ENCODE measurements around the gene MAPKAPK2.
A peak's percentile ranks its signal among the peaks of the same experiment; 100 is the strongest.

Gene MAPKAPK2

GRCh38 chr1:206685334-206685768, 646 bp downstream of the MAPKAPK2 start:
- DNase-seq, result no peak

- peak; percentile 48 for DNase-seq
Measured at GRCh38 chr1:206685769-206686477, 1.2 kb downstream of the MAPKAPK2 start.

- DNase-seq, result no peak
Measured at GRCh38 chr1:206686478-206687249, 2.0 kb downstream of the MAPKAPK2 start.

GRCh38 chr1:206687251-206687914, 2.7 kb downstream of the MAPKAPK2 start:
- DNase-seq, result no peak

DNA sequence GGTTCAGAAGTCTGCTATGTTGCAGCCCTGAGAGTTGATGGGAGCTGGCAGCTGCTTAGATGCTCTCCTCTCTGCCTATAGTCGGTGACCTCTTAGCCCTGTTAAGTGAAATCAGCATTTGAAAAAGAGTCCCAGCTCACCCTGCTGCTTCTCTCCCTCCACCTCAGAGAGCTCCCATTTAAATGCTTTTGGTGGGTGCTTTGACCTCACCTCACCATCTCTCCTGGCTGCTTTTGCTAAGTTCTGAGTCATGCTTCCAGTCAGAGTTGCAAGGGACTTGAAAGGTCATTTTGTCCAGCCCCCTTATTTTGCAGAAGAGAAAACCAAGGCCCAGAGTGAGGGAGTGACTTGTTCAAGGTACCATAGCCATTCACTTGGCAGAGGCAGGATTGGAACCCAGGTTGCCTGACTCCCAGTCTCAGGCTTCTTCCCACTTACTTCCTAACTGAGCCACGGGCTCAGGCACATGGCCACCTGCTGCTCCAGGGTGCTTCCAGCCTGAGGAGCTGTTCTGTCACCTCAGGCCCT, 3.3 kb downstream of the MAPKAPK2 start:
- DNase-seq, result no peak

GRCh38 chr1:206690516-206690915, 5.8 kb downstream of the MAPKAPK2 start:
- DNase-seq, result no peak

GRCh38 chr1:206691604-206692003, 6.9 kb downstream of the MAPKAPK2 start:
- DNase-seq, result no peak

DNA sequence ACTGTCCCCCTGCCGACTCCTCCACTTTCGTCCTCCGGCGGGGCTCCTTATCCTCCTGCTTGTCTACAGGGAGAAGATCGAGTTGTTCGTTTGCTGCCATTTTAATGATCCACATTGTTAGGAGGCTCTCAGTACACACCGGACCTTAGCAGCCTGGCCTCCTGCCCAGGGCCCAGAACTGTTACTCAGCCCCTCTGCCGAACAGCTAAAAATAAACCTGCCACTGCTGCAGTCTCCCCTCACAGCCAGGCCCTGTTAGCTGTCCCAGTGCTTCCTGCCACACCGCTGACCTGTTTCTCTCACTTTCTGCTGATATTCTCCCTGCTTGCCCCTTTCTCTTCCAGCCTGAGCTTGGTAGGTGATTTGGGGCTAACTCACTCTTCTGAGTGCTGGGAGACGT, 8.3 kb downstream of the MAPKAPK2 start:
- DNase-seq, result peak; percentile 25

GRCh38 chr1:206693592-206693991, 8.9 kb downstream of the MAPKAPK2 start:
- DNase-seq, result no peak

- DNase-seq, result no peak
Measured at GRCh38 chr1:206694171-206695124, 9.7 kb downstream of the MAPKAPK2 start.

GRCh38 chr1:206695733-206696132, 11.0 kb downstream of the MAPKAPK2 start:
- no peak for DNase-seq

- no peak for DNase-seq
Measured at GRCh38 chr1:206696812-206697585, 12.3 kb downstream of the MAPKAPK2 start.

DNA sequence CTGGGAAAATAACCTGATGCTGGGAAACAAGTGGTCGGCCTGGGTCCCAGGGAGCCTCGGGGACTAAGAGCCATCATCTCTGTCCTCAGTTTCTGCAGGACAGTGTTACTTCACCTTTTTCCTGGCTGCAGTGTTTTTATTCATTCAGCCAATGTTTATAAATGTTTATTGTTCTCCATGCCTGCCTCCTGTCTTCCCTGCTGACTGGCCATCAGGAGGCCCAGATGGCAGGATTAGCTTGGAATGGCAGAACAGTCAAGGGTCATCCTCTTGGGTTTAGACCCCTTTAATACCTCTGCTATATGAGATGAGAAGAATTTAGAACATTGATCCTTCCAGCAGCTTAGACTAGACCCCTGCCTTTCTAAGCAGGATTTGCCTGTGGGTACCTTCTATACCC, 13.3 kb downstream of the MAPKAPK2 start:
- no peak for DNase-seq

- no peak for DNase-seq
Measured at GRCh38 chr1:206699000-206699586, 14.4 kb downstream of the MAPKAPK2 start.

DNA sequence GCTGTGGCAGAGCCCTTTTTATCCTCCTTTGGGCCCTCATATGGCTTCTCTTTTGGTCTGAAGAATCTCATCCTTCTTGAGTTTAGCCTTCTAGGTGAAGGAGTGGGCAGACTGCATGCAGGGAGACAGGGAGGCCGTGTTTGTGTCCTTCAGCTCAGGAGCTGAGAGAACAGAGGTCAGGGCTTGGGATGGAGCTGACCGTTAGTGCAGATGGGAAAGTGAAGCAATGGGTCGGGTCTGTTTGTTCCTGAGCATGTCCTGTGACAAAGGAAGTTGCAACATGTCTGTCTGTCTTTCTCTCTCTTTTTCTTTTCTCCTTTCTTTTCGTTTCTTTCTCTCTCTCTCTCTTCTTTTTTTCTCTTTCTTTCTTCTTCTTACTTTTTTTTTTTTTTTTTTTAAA, 14.9 kb downstream of the MAPKAPK2 start:
- DNase-seq, result no peak

DNA sequence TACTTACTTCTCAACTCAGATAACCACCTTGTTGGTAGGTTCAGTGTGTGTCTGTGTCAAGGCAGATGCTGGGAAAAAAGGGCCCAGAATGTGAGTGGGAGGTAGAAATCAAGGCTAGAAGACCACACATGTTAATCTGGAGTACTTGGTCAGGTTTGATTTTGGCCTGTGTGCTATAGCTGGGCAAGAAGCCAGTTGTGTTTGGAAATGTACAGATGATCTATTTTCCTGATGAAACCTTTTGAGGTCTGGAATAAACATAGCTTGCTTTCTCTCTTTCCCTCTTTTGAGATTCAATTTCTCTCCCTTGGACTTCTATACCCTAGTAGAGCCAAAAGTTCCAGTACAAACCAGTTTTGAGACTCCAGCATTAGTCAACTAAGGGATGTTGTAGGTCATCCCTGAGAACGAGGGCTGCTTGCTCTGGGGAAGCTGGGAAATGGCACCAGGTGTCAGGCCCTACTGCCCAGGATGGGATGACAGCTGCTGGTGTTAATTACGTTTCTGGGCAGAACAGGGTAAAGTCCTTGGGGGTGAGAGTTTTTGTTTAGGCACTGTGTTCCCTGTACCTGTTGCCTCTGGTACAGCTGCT, 15.8 kb downstream of the MAPKAPK2 start:
- no peak for DNase-seq

DNA sequence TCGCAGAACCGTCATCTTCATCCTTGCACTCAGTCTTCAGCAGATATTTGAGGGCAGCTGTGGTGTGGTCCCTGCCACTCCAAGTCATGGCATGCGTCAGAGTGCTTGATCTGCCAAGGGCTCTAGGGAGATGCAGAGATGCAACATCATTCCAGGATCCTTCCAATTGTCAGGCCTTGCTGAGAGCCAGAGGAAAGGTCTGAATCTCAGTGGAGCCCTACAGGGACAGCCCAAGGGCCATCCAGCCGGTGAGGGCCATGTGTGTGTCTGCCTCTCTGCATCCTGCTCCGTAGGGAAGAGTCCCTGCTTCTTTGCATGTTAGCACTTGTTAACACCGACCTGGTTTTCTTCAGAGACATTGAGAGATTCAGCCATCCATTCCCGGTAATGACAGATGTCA, 17.6 kb downstream of the MAPKAPK2 start:
- no peak for DNase-seq

DNA sequence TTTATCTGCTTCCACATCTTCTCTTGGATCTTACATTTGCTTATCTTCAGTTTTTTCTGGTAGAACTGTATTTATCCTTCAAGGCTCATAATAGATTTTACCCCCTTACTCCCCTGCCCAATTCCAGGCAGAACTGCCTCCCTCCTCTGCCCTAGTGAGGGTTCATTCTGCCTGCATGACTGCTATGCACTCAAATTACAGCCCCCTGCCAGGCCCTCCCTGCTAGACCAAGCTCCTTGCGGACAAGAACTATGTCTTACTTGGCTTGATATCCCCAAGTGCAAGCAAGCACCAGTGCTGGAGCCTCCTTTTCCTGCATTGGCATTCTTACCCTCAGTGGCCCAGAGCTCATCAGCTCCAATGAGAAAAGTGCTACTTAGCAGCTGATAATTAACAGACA, 18.1 kb downstream of the MAPKAPK2 start:
- DNase-seq, result no peak

DNA sequence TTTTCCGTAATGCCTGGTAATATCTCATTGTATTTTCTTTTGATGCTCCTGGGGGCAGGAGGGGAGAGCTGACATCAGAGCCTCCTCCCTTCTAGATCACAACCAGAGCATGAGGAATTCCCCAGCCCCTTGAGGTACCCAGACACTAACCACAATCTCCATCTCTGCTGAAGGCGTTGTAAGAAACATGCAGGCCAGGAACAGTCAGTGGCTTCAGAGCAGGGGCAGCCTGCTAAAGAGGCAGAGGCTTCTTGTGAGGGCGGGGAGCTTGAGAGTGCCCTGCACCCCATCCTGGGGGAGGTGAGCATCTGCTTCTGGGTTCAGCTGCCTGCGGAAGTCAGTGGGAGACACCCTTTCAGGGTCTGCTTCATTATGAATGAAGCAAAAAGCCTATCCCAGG, 19.0 kb downstream of the MAPKAPK2 start:
- DNase-seq, result no peak

DNA sequence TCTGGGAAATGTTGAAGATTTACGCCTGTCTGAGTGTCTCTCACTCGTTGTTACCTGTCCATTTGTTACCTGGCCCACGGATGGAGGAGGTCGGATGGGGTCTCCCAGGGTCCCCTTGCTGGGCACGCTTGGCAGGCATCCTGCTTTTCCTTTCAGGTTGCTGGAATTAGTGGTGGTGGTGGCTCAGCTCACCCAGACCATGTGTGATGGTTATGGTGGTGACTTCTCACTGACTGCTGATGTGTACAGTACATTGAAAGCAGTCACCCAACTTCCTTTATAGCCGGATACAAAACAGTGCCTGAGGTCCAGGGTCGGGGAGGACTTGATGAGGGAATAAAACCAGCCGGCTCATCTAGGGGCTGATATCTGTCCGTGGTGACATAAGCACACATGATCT, 19.5 kb downstream of the MAPKAPK2 start:
- no peak for DNase-seq

GRCh38 chr1:206705191-206705590, 20.5 kb downstream of the MAPKAPK2 start:
- no peak for DNase-seq

Measured in amniotic stem cell (primary cell).